IMR-90 (cell line): Measurements from ENCODE around the gene IL6. TPM values are rescaled to one million over a fixed set of nuclear protein-coding genes. Genes with fewer than 3 reads are reported as not detected.

ENCODE experiments used
- ATAC-seq: fragments of 200-7000 bp; cut with Tn5 transposase; 2 replicates; pipeline ENCODE4 v1.9.1; 2020; ENCODE audit warnings: low read depth, mild to moderate bottlenecking, moderate library complexity
- BruUV-seq: library from RNA; stranded (reverse); fragments of 400-500 nt; replicated peaks from 2 replicates; lab custom pipeline; 2021; lab: Mats Ljungman, UMichigan
- CTCF ChIA-PET: fragments of 300-600 bp; formaldehyde crosslinking; extraction: SDS; loops from one replicate; lab custom pipeline; 2021; ENCODE audit warnings: antibody characterized with exemption; lab: Yijun Ruan, JAX
- POLR2A ChIA-PET: fragments of 300-600 bp; sonication (Branson Sonifier 250); formaldehyde crosslinking; loops from one replicate; lab custom pipeline; 2022; ENCODE audit warnings: antibody characterized with exemption; ENCODE audit not compliant: unreplicated experiment; lab: Charles Lee
- DNase-seq: peaks from one replicate; pipeline ENCODE4 v3.0.0; 2013
- H2AFZ ChIP-seq: replicated peaks from 2 replicates; pipeline ENCODE3; 2013; ENCODE audit warnings: low read length, mild to moderate bottlenecking; ENCODE audit not compliant: poor library complexity
- H2AK5ac ChIP-seq: 2 replicates; pipeline ENCODE4 v1.6.1; 2013; ENCODE audit warnings: low read depth, low read length, inconsistent platforms
- H2AK9ac ChIP-seq: replicated peaks from 2 replicates; pipeline ENCODE3; 2013; ENCODE audit warnings: mild to moderate bottlenecking, low read depth, low read length, moderate library complexity; ENCODE audit not compliant: poor library complexity
- H2BK120ac ChIP-seq: 2 replicates; pipeline ENCODE4 v1.6.1; 2013; ENCODE audit warnings: low read depth, low read length, inconsistent platforms
- H2BK15ac ChIP-seq: 3 replicates; pipeline ENCODE4 v1.6.1; 2013; ENCODE audit warnings: low read depth, low read length, inconsistent platforms
- H2BK20ac ChIP-seq: 2 replicates; pipeline ENCODE4 v1.6.1; 2013; ENCODE audit warnings: low read depth, mild to moderate bottlenecking, inconsistent platforms, low read length, moderate library complexity
- H2BK5ac ChIP-seq: 2 replicates; pipeline ENCODE4 v1.6.1; 2013; ENCODE audit warnings: mild to moderate bottlenecking, low read depth, low read length, inconsistent platforms; ENCODE audit not compliant: poor library complexity, severe bottlenecking
- H3K14ac ChIP-seq: replicated peaks from 2 replicates; pipeline ENCODE4 v1.6.1; 2013; ENCODE audit warnings: low read depth, low read length, inconsistent platforms
- H3K18ac ChIP-seq: 2 replicates; pipeline ENCODE4 v1.6.1; 2013; ENCODE audit warnings: low read depth, low read length, control low read depth
- H3K23ac ChIP-seq: 2 replicates; pipeline ENCODE4 v1.6.1; 2013; ENCODE audit warnings: low read depth, low read length, inconsistent platforms
- H3K27ac ChIP-seq: 2 replicates; pipeline ENCODE4 v1.5.1; 2013; ENCODE audit warnings: mild to moderate bottlenecking, control low read depth, low read length; ENCODE audit not compliant: insufficient read depth
- H3K27me3 ChIP-seq: 2 replicates; pipeline ENCODE4 v1.6.1; 2013; ENCODE audit warnings: low read length; ENCODE audit not compliant: control insufficient read depth, insufficient read depth
- H3K36me3 ChIP-seq: 2 replicates; pipeline ENCODE4 v1.6.1; 2013; ENCODE audit warnings: low read length, mixed read lengths; ENCODE audit not compliant: control insufficient read depth, insufficient read depth
- H3K4ac ChIP-seq: 2 replicates; pipeline ENCODE4 v1.6.1; 2013; ENCODE audit warnings: low read depth, low read length, inconsistent platforms
- H3K4me1 ChIP-seq: 2 replicates; pipeline ENCODE4 v1.6.1; 2013; ENCODE audit warnings: low read length, mixed read lengths; ENCODE audit not compliant: control insufficient read depth, insufficient read depth
- H3K4me2 ChIP-seq: 2 replicates; pipeline ENCODE4 v1.6.1; 2013; ENCODE audit warnings: low read depth, mild to moderate bottlenecking, control low read depth, low read length, moderate library complexity
- H3K4me3 ChIP-seq: 2 replicates; pipeline ENCODE4 v1.5.1; 2013; ENCODE audit warnings: low read depth, mild to moderate bottlenecking, control low read depth, low read length, moderate library complexity; ENCODE audit not compliant: insufficient read depth
- H3K56ac ChIP-seq: 2 replicates; pipeline ENCODE4 v1.6.1; 2013; ENCODE audit warnings: low read length, inconsistent platforms; ENCODE audit not compliant: insufficient read depth; ENCODE audit errors: extremely low read depth
- H3K79me1 ChIP-seq, 2 experiments: 2 replicates each; pipeline ENCODE4 v1.6.1; 2013; ENCODE audit warnings: low read length in 2 of 2, inconsistent platforms in 1 of 2, low read depth in 1 of 2
- H3K9ac ChIP-seq: 2 replicates; pipeline ENCODE4 v1.6.1; 2013; ENCODE audit warnings: low read depth, low read length, control low read depth
- H3K9me1 ChIP-seq: 2 replicates; pipeline ENCODE4 v1.6.1; 2013; ENCODE audit warnings: low read length, inconsistent platforms; ENCODE audit not compliant: insufficient read depth
- H3K9me3 ChIP-seq: 2 replicates; pipeline ENCODE4 v1.6.1; 2013; ENCODE audit warnings: low read length; ENCODE audit not compliant: control insufficient read depth, insufficient read depth
- H4K20me1 ChIP-seq: 2 replicates; pipeline ENCODE4 v1.6.1; 2013; ENCODE audit warnings: low read length, inconsistent platforms; ENCODE audit not compliant: insufficient read depth
- H4K5ac ChIP-seq: 2 replicates; pipeline ENCODE4 v1.6.1; 2013; ENCODE audit warnings: mild to moderate bottlenecking, low read depth, low read length, control low read depth
- H4K8ac ChIP-seq, 2 experiments: 2 replicates each; pipeline ENCODE4 v1.6.1; 2013; ENCODE audit warnings: low read depth in 2 of 2, low read length in 2 of 2, control low read depth in 1 of 2, inconsistent platforms in 1 of 2
- H4K91ac ChIP-seq: 2 replicates; pipeline ENCODE4 v1.6.1; 2013; ENCODE audit warnings: low read depth, low read length, inconsistent platforms; ENCODE audit not compliant: insufficient read depth
- CEBPB ChIP-seq: IDR thresholded peaks from 2 replicates; pipeline ENCODE4 v1.6.1; 2012; ENCODE audit warnings: low read depth, low read length, improper control_type of control experiment
- CHD1 ChIP-seq: IDR thresholded peaks from 2 replicates; pipeline ENCODE4 v1.6.1; 2012; ENCODE audit warnings: low read depth, low read length, improper control_type of control experiment
- CTCF ChIP-seq: conservative IDR thresholded peaks from 2 replicates; pipeline ENCODE4 v1.5.1; 2012; ENCODE audit warnings: mild to moderate bottlenecking, low read depth, low read length, improper control_type of control experiment
- ELK1 ChIP-seq: fragments of 150-350 bp; IDR thresholded peaks from 2 replicates; pipeline ENCODE4 v1.6.1; 2016; ENCODE audit warnings: low read depth, mild to moderate bottlenecking, low read length, moderate library complexity, borderline replicate concordance
- FOS ChIP-seq: fragments of 150-350 bp; IDR thresholded peaks from 2 replicates; pipeline ENCODE4 v1.6.1; 2016; ENCODE audit warnings: low read depth, low read length
- MAFK ChIP-seq: IDR thresholded peaks from 2 replicates; pipeline ENCODE4 v1.6.1; 2012; ENCODE audit warnings: low read depth, low read length, improper control_type of control experiment
- MAZ ChIP-seq: IDR thresholded peaks from 2 replicates; pipeline ENCODE4 v1.6.1; 2012; ENCODE audit warnings: low read depth, mild to moderate bottlenecking, low read length, improper control_type of control experiment, moderate library complexity, borderline replicate concordance
- MXI1 ChIP-seq: IDR thresholded peaks from 2 replicates; pipeline ENCODE4 v1.6.1; 2012; ENCODE audit warnings: low read depth, mild to moderate bottlenecking, low read length, moderate library complexity, borderline replicate concordance
- USF2 ChIP-seq: fragments of 150-350 bp; IDR thresholded peaks from 2 replicates; pipeline ENCODE4 v1.6.1; 2017; ENCODE audit warnings: mild to moderate bottlenecking, antibody characterized with exemption, low read length, low read depth
- WGBS, 2 experiments: methylation state at CpG; one replicate each; pipeline versions ENCODE4 v1.1.5 to v1.1.7; 2013; ENCODE audit warnings: missing lambda C conversion rate in 2 of 2; ENCODE audit not compliant: insufficient read length in 1 of 2; ENCODE audit errors: extremely low coverage in 2 of 2; 5-methylcytosine and 5-hydroxymethylcytosine counted together
- dilution Hi-C: fragments of 300-500 bp; cut with HindIII; formaldehyde crosslinking; loops from one replicate; pipeline ENCODE4 v1.14.3; 2018; ENCODE audit warnings: low sequenced_read_pairs; ENCODE audit not compliant: unreplicated experiment
- in situ Hi-C: fragments of 300-500 bp; cut with MboI; formaldehyde crosslinking; loops from 3 replicates; pipeline ENCODE4 v1.14.3; 2019; ENCODE audit warnings: low sequenced_read_pairs, inconsistent platforms, mixed read lengths
- intact Hi-C: fragments of 100-400 bp; cut with micrococcal nuclease; formaldehyde crosslinking; loops from 2 replicates; pipeline ENCODE4 v1.10.0; 2022
- polyA plus RNA-seq, 3 experiments: library from polyadenylated mRNA; depleted of rRNA; stranded (reverse); fragments of >200 nt; gene quantifications; 2 replicates each; pipeline ENCODE4 v1.2.3, GENCODE V29; 2012; ENCODE audit warnings: low replicate concordance in 1 of 3
- total RNA-seq: library from RNA; depleted of rRNA; stranded (reverse); fragments of >200 nt; gene quantifications from 2 replicates; pipeline ENCODE4 v1.2.3, GENCODE V29; 2012

IL6 gene
- total and polyA plus RNA-seq, 2 of the 4 experiments (the other 2 are of a cell fraction), result 15.2 to 50.8 TPM

- no TSS peak for BruUV-seq
- dilution Hi-C loops (no loop called here), intact Hi-C loops (no loop called here)
Observed at GRCh38 chr7:22718911-22719420, 8.0 kb upstream of the IL6 start.

More at GRCh38 chr7:22718911-22719420, 8.0 kb upstream of the IL6 start:
- DNase-seq, result no peak
- Histone ChIP-seq H4K91ac (peak overlapping the region; percentile 50), H2BK120ac (peak overlapping the region; percentile 94), H3K56ac (no peak overlapping the region; the same call in 1 of the 2 replicates), H3K79me1 (peaks cover 0 to 3% of the 10 kb centered on the region in 2 experiments; a peak in 1 of 4 replicates), H3K23ac (peak overlapping the region; percentile 61; the same call in 1 of the 2 replicates), H3K9me1 (peaks cover 10% of the 10 kb centered on the region; the same call in 1 of the 2 replicates), H2BK15ac (peak overlapping the region; percentile 75), H3K14ac (peak overlapping the region; percentile 90), H2AK9ac (no peak overlapping the region), H4K20me1 (no peaks in the 10 kb centered on the region), H3K27ac (peak overlapping the region; percentile 20; the same call in 1 of the 2 replicates), H3K9me3 (no peaks in the 10 kb centered on the region), H3K4me1 (peaks cover 22% of the 10 kb centered on the region), H3K27me3 (no peaks in the 10 kb centered on the region), H4K5ac (peak overlapping the region; percentile 57; the same call in 1 of the 2 replicates), H3K4me2 (no peak overlapping the region), H2BK5ac (peak overlapping the region; percentile 87), H3K4ac (peak overlapping the region; percentile 86), H3K9ac (no peak overlapping the region), H3K18ac (peak overlapping the region; percentile 59), H2AK5ac (peak overlapping the region; percentile 59), H4K8ac (peak overlapping the region; percentile 44 to 94), H2BK20ac (peak overlapping the region; percentile 89), H3K4me3 (no peak overlapping the region), H2AFZ (no peak overlapping the region), H3K36me3 (no peaks in the 10 kb centered on the region)
- no CpG with 5 or more reads among the region's 1 CpG for WGBS, 2 experiments
- TF ChIP-seq MAFK (no peak), CEBPB (no peak), MXI1 (no peak), ELK1 (no peak), CTCF (no peak), FOS (no peak), CHD1 (no peak), USF2 (no peak), MAZ (no peak)
- POLR2A ChIA-PET, result interaction anchor here (1.1 kb wide), 1 partner anchor 8 kb away, joined by 3 read pairs; the partner anchor contains the start of gene IL6
- in situ Hi-C loops, result no loop called here
- ATAC-seq, result no peak
- CTCF ChIA-PET, result interaction anchor here (1.2 kb wide), 1 partner anchor 8 kb away, joined by 3 read pairs; the partner anchor contains the start of gene IL6
